Measurements from ENCODE around the gene WNT10A. TPM values are rescaled to one million over a fixed set of nuclear protein-coding genes. Genes with fewer than 3 reads are reported as not detected.

The WNT10A gene
- total RNA-seq, 1 donor from 2014 or later = not detected

- peaks cover 3% of the 10 kb centered on the region for H3K4me1 Mint-ChIP-seq
- H3K27ac Mint-ChIP-seq = no peak overlapping the region
Observed at GRCh38 chr2:218867900-218868299, 12.8 kb upstream of the WNT10A start.

GRCh38 chr2:218869064-218869463 is 11.6 kb upstream of the WNT10A start:
- Mint-ChIP-seq H3K27ac (no peak overlapping the region), H3K4me3 (no peak overlapping the region), H3K27me3 (ENCODE audit: insufficient read depth, low read depth) (peaks cover 80% of the 10 kb centered on the region), H3K36me3 (no peaks in the 10 kb centered on the region), H3K4me1 (peaks cover 3% of the 10 kb centered on the region), H3K9me3 (peaks cover 4% of the 10 kb centered on the region)
- Histone ChIP-seq H3K4me1 (peaks cover 10% of the 10 kb centered on the region), H4K20me1 (ENCODE audit: low read depth) (peaks cover 25% of the 10 kb centered on the region), H3K36me3 (no peaks in the 10 kb centered on the region), H3K9ac (no peak overlapping the region), H3K27ac (no peak overlapping the region), H3K4me2 (no peak overlapping the region), H3K9me3 (ENCODE audit: low read depth) (no peaks in the 10 kb centered on the region), H3K79me2 (ENCODE audit: low read depth) (no peaks in the 10 kb centered on the region), H3K27me3 (peaks cover 100% of the 10 kb centered on the region), H3K4me3 (no peak overlapping the region), H2AFZ (replicated peaks) (no peak overlapping the region), H3F3A (ENCODE audit: low read depth) (no peaks in the 10 kb centered on the region)
- TF ChIP-seq EZH2phosphoT487 (IDR thresholded peaks at IDR 0.05) (no peak), EZH2 (IDR thresholded peaks at IDR 0.05) (no peak), CTCF (IDR thresholded peaks at IDR 0.05) (no peak)
- no peak for DNase-seq (ENCODE audit: low spot score)

More at GRCh38 chr2:218867900-218868299, 12.8 kb upstream of the WNT10A start:
- Histone ChIP-seq H3K4me1 (peaks cover 3% of the 10 kb centered on the region), H3K4me2 (no peak overlapping the region), H3K9ac (no peak overlapping the region), H3K36me3 (no peaks in the 10 kb centered on the region), H3K27ac (no peak overlapping the region), H3F3A (ENCODE audit: low read depth) (no peaks in the 10 kb centered on the region), H3K27me3 (peaks cover 100% of the 10 kb centered on the region), H3K4me3 (no peak overlapping the region), H3K9me3 (ENCODE audit: low read depth) (no peaks in the 10 kb centered on the region), H4K20me1 (ENCODE audit: low read depth) (peaks cover 14% of the 10 kb centered on the region), H3K79me2 (ENCODE audit: low read depth) (no peaks in the 10 kb centered on the region), H2AFZ (replicated peaks) (no peak overlapping the region)
- DNase-seq (ENCODE audit: low spot score) = no peak
- TF ChIP-seq EZH2 (IDR thresholded peaks at IDR 0.05) = no peak
- no peak for TF ChIP-seq EZH2phosphoT487 (IDR thresholded peaks at IDR 0.05)
- no peak for TF ChIP-seq CTCF (IDR thresholded peaks at IDR 0.05)
- Mint-ChIP-seq H3K4me3 (no peak overlapping the region), H3K36me3 (no peaks in the 10 kb centered on the region), H3K9me3 (peaks cover 5% of the 10 kb centered on the region), H3K27me3 (ENCODE audit: insufficient read depth, low read depth) (peaks cover 85% of the 10 kb centered on the region)

- no peak overlapping the region for H3K27ac ChIP-seq
- H3K36me3 Mint-ChIP-seq = no peaks in the 10 kb centered on the region
- no peaks in the 10 kb centered on the region for H3K79me2 ChIP-seq (ENCODE audit: low read depth)
- H3K4me1 ChIP-seq = peaks cover 8% of the 10 kb centered on the region
- H3K27me3 ChIP-seq = peaks cover 100% of the 10 kb centered on the region
- no peak for DNase-seq (ENCODE audit: low spot score)
- peaks cover 4% of the 10 kb centered on the region for H3K9me3 Mint-ChIP-seq
- no peak overlapping the region for H3K4me2 ChIP-seq
- no peak overlapping the region for H2AFZ ChIP-seq (replicated peaks)
- H3K27ac Mint-ChIP-seq = no peak overlapping the region
- no peaks in the 10 kb centered on the region for H3K9me3 ChIP-seq (ENCODE audit: low read depth)
- no peak overlapping the region for H3K4me3 ChIP-seq
- peaks cover 35% of the 10 kb centered on the region for H4K20me1 ChIP-seq (ENCODE audit: low read depth)
- peaks cover 84% of the 10 kb centered on the region for H3K27me3 Mint-ChIP-seq (ENCODE audit: insufficient read depth, low read depth)
- H3K4me3 Mint-ChIP-seq = no peak overlapping the region
- no peaks in the 10 kb centered on the region for H3F3A ChIP-seq (ENCODE audit: low read depth)
- H3K4me1 Mint-ChIP-seq = peaks cover 3% of the 10 kb centered on the region
- H3K9ac ChIP-seq = no peak overlapping the region
- H3K36me3 ChIP-seq = no peaks in the 10 kb centered on the region
- TF ChIP-seq EZH2phosphoT487 (IDR thresholded peaks at IDR 0.05) (no peak), EZH2 (IDR thresholded peaks at IDR 0.05) (no peak), CTCF (IDR thresholded peaks at IDR 0.05) (no peak)
Observed at GRCh38 chr2:218870984-218871344, 9.7 kb upstream of the WNT10A start.
